Epithelial cell of proximal tubule (primary cell): ENCODE measurements around the gene GAST. TPM values are rescaled to one million over a fixed set of nuclear protein-coding genes. Genes with fewer than 3 reads are reported as not detected.
A peak's percentile ranks its signal among the peaks of the same experiment; 100 is the strongest.

Experiments
- DNase-seq: peaks from one replicate; pipeline ENCODE4 v3.0.0-alpha.2; 2011; ENCODE audit warnings: low read depth
- H3K4me3 ChIP-seq: 2 replicates; pipeline ENCODE4 v1.5.1; 2011; ENCODE audit warnings: low read depth, mild to moderate bottlenecking, low read length
- CTCF ChIP-seq: conservative IDR thresholded peaks from 2 replicates; pipeline ENCODE4 v1.5.1; 2012; ENCODE audit warnings: low read depth, mild to moderate bottlenecking, low read length
- total RNA-seq: library from RNA; depleted of rRNA; stranded (reverse); fragments of >200 nt; gene quantifications from 2 replicates; pipeline ENCODE4 v1.2.3, GENCODE V29; 2015

GAST gene
- total RNA-seq = not detected in 2 replicates

- no peak within 1 kb of the TSS for H3K4me3 ChIP-seq
- TF ChIP-seq CTCF = no peak
- DNase-seq = no peak
Measured at GRCh38 chr17:41711669-41712400, at the start of gene GAST. Gene GAST (plus strand): TSS chr17:41712331. CDS start chr17:41715437, 3,106 bp downstream.

GRCh38 chr17:41663451-41664171, 48.5 kb upstream of the GAST start:
- no peak overlapping the region for H3K4me3 ChIP-seq
- no peak for DNase-seq

DNA sequence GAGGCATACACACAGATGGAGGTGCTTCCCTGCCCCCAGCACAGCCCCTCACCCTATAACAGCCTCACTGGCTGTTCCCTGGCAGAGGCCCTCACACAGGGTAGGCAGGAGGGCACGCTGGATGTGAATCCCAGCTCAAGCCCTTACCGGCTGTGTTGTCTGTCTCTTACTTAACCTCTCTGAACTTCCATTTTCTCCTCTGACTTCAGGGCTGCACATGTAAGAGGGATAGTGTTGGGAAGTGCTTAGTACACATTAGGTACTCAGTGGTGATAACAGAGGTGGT, 48.0 kb upstream of the GAST start:
- no peak for TF ChIP-seq CTCF
- no peak for DNase-seq
- no peak overlapping the region for H3K4me3 ChIP-seq

More at GRCh38 chr17:41663451-41664171, 48.5 kb upstream of the GAST start:
- TF ChIP-seq CTCF = no peak

- no peak for DNase-seq
Measured at GRCh38 chr17:41664587-41665565, 47.3 kb upstream of the GAST start.

GRCh38 chr17:41665566-41666236, 46.4 kb upstream of the GAST start:
- peak; percentile 80 for TF ChIP-seq CTCF
- no peak for DNase-seq
- peak overlapping the region; percentile 52 for H3K4me3 ChIP-seq

More at GRCh38 chr17:41664587-41665565, 47.3 kb upstream of the GAST start:
- TF ChIP-seq CTCF = no peak
- no peak overlapping the region for H3K4me3 ChIP-seq

DNA sequence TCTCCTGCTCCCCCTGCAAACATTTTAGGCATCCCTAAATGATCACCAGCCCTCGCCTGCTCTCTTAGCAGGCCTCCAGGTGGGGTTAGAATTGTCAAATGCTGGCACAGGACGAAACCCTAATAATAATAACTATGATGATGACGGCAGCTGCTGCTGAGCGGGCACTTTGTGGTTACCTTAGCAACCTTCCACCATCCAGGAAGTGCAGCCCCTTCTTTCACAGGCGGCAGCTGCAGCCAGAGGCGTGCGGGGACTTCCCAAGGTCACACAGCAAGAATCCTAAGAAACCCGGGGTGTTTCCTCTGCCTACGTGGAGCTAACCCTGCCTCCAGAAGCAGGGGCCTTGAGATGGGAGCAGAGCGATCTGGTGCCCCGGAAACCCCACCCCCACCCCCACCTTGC, 45.9 kb upstream of the GAST start:
- H3K4me3 ChIP-seq = peak overlapping the region; percentile 51
- TF ChIP-seq CTCF = no peak
- no peak for DNase-seq
